Neural cell (in vitro differentiated cells): ENCODE data around the gene PCED1B. TPM values are rescaled to one million over a fixed set of nuclear protein-coding genes. Genes with fewer than 3 reads are reported as not detected.

Experiments used
- H2AFZ ChIP-seq: fragments of 200-600, 300-800 bp; sonication (generic), shearing (Covaris generic); 2 replicates; pipeline ENCODE4 v1.6.0; 2014; ENCODE audit warnings: low read depth, mild to moderate bottlenecking, antibody characterized with exemption, low read length, moderate library complexity
- H3F3A ChIP-seq: fragments of 200-600 bp; shearing (Covaris generic); 2 replicates; pipeline ENCODE4 v1.6.1; 2016; ENCODE audit warnings: mild to moderate bottlenecking, moderate library complexity, mixed read lengths, antibody characterized with exemption, low read length; ENCODE audit not compliant: insufficient read depth, poor library complexity, severe bottlenecking
- H3K27ac ChIP-seq: fragments of 200-600, 300-800 bp; sonication (generic), shearing (Covaris generic); 2 replicates; pipeline ENCODE4 v1.5.1; 2014; ENCODE audit warnings: mild to moderate bottlenecking, low read length, moderate library complexity
- H3K27me3 ChIP-seq: fragments of 300-800, 200-600 bp; sonication (generic), shearing (Covaris generic); 2 replicates; pipeline ENCODE4 v1.6.0; 2014; ENCODE audit warnings: mild to moderate bottlenecking, low read depth, low read length, moderate library complexity; ENCODE audit not compliant: insufficient read depth
- H3K36me3 ChIP-seq: fragments of 300-800, 200-600 bp; sonication (generic), shearing (Covaris generic); 2 replicates; pipeline ENCODE4 v1.5.1; 2014; ENCODE audit warnings: mild to moderate bottlenecking, antibody characterized with exemption, low read length, moderate library complexity; ENCODE audit not compliant: insufficient read depth
- H3K4me2 ChIP-seq: fragments of 300-800, 200-600 bp; sonication (generic), shearing (Covaris generic); 2 replicates; pipeline ENCODE4 v1.6.0; 2014; ENCODE audit warnings: mild to moderate bottlenecking, low read length
- H3K4me3 ChIP-seq: fragments of 300-800, 200-600 bp; sonication (generic), shearing (Covaris generic); 2 replicates; pipeline ENCODE4 v1.5.1; 2014; ENCODE audit warnings: mild to moderate bottlenecking, low read length, moderate library complexity
- H3K79me2 ChIP-seq: fragments of 200-600 bp; shearing (Covaris generic); replicated peaks from 2 replicates; pipeline ENCODE4 v1.6.0; 2014; ENCODE audit warnings: mild to moderate bottlenecking, low read length, moderate library complexity; ENCODE audit not compliant: insufficient read depth
- H3K9ac ChIP-seq: fragments of 300-800, 200-600 bp; sonication (generic), shearing (Covaris generic); 2 replicates; pipeline ENCODE4 v1.6.1; 2016; ENCODE audit warnings: mild to moderate bottlenecking, low read length, mixed read lengths
- H3K9me2 ChIP-seq: fragments of 200-600 bp; shearing (Covaris generic); 2 replicates; pipeline ENCODE4 v1.6.1; 2016; ENCODE audit warnings: mild to moderate bottlenecking, low read length, mixed read lengths; ENCODE audit not compliant: insufficient read depth
- H3K9me3 ChIP-seq: fragments of 200-600, 300-800 bp; sonication (generic), shearing (Covaris generic); 2 replicates; pipeline ENCODE4 v1.6.1; 2016; ENCODE audit warnings: mild to moderate bottlenecking, mixed run types, low read length, moderate library complexity, mixed read lengths
- H4K20me1 ChIP-seq: fragments of 200-600 bp; shearing (Covaris generic); 2 replicates; pipeline ENCODE4 v1.6.1; 2016; ENCODE audit warnings: mild to moderate bottlenecking, mixed run types; ENCODE audit not compliant: insufficient read depth
- EP300 ChIP-seq: fragments of 450-650 bp; conservative IDR thresholded peaks from 2 replicates; pipeline ENCODE4 v1.6.1; 2014; ENCODE audit warnings: antibody characterized with exemption, mild to moderate bottlenecking, moderate library complexity; ENCODE audit not compliant: poor library complexity, severe bottlenecking
- EZH2 ChIP-seq: fragments of 200-600, 300-800 bp; shearing (Covaris generic), sonication (generic); IDR thresholded peaks from 2 replicates; pipeline ENCODE4 v1.6.1; 2014; ENCODE audit warnings: antibody characterized with exemption, low read length, borderline replicate concordance, mild to moderate bottlenecking; ENCODE audit not compliant: insufficient read depth, poor library complexity, severe bottlenecking
- MXI1 ChIP-seq: fragments of 450-650 bp; conservative IDR thresholded peaks from 2 replicates; pipeline ENCODE4 v1.6.1; 2014; ENCODE audit warnings: antibody characterized with exemption, mild to moderate bottlenecking; ENCODE audit not compliant: poor library complexity, severe bottlenecking
- POLR2AphosphoS5 ChIP-seq: IDR thresholded peaks from 2 replicates; pipeline ENCODE4 v1.6.1; 2012
- RAD21 ChIP-seq: fragments of 450-650 bp; conservative IDR thresholded peaks from 2 replicates; pipeline ENCODE4 v1.6.1; 2014; ENCODE audit warnings: antibody characterized with exemption, mild to moderate bottlenecking, moderate library complexity
- SMC3 ChIP-seq: fragments of 450-650 bp; conservative IDR thresholded peaks from 2 replicates; pipeline ENCODE4 v1.6.1; 2014; ENCODE audit warnings: antibody characterized with exemption, mild to moderate bottlenecking, moderate library complexity; ENCODE audit not compliant: poor library complexity
- TAF1 ChIP-seq: IDR thresholded peaks from 2 replicates; pipeline ENCODE4 v1.6.1; 2012; ENCODE audit warnings: low read depth
- polyA plus RNA-seq: library from polyadenylated mRNA; depleted of rRNA; stranded (reverse); fragments of >200 nt; gene quantifications from 2 replicates; pipeline ENCODE4 v1.2.3, GENCODE V29; 2014
- TF ChIP-seq, protein P1 (sequence below): IDR thresholded peaks from 2 replicates; pipeline ENCODE4 v1.6.1; 2012; ENCODE audit warnings: borderline replicate concordance
- TF ChIP-seq, protein P2 (sequence below): fragments of 450-650 bp; IDR thresholded peaks from 2 replicates; pipeline ENCODE4 v1.5.1; 2014; ENCODE audit warnings: antibody characterized with exemption, mild to moderate bottlenecking, moderate library complexity; ENCODE audit not compliant: poor library complexity, severe bottlenecking

PCED1B gene
- polyA plus RNA-seq, 1 donor from 2014 or later: not detected

DNA sequence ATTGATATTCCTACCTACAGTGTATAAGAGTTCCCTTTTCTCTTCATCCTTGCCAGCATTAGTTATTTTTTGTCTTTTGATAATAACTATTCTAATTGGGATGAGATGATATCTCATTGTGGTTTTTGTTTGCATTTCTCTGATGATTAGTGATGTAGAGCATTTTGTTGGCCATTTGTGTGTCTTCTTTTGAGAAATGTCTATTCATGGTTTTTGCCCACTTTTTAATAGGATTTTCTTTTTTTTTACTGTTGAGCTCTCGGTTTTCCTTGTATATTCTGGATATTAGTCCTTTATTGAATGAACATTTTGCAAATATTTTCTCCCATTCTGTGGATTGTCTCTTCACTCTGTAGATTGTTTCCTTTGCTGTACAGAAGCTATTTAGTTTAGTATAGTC is 79.9 kb downstream of the PCED1B start:
- Histone ChIP-seq H3K4me2 (no peak overlapping the region), H3F3A (no peaks in the 10 kb centered on the region), H3K36me3 (no peaks in the 10 kb centered on the region), H3K79me2 (no peaks in the 10 kb centered on the region), H3K27me3 (no peaks in the 10 kb centered on the region), H3K9ac (no peak overlapping the region), H2AFZ (no peak overlapping the region), H3K9me2 (no peaks in the 10 kb centered on the region), H4K20me1 (no peaks in the 10 kb centered on the region), H3K9me3 (no peaks in the 10 kb centered on the region), H3K4me3 (no peak overlapping the region), H3K27ac (no peak overlapping the region)
- TF ChIP-seq EP300 (no peak), SMC3 (no peak), EZH2 (no peak), POLR2AphosphoS5 (no peak), MXI1 (no peak), RAD21 (no peak), TAF1 (no peak)
- TF ChIP-seq, protein P1, sequence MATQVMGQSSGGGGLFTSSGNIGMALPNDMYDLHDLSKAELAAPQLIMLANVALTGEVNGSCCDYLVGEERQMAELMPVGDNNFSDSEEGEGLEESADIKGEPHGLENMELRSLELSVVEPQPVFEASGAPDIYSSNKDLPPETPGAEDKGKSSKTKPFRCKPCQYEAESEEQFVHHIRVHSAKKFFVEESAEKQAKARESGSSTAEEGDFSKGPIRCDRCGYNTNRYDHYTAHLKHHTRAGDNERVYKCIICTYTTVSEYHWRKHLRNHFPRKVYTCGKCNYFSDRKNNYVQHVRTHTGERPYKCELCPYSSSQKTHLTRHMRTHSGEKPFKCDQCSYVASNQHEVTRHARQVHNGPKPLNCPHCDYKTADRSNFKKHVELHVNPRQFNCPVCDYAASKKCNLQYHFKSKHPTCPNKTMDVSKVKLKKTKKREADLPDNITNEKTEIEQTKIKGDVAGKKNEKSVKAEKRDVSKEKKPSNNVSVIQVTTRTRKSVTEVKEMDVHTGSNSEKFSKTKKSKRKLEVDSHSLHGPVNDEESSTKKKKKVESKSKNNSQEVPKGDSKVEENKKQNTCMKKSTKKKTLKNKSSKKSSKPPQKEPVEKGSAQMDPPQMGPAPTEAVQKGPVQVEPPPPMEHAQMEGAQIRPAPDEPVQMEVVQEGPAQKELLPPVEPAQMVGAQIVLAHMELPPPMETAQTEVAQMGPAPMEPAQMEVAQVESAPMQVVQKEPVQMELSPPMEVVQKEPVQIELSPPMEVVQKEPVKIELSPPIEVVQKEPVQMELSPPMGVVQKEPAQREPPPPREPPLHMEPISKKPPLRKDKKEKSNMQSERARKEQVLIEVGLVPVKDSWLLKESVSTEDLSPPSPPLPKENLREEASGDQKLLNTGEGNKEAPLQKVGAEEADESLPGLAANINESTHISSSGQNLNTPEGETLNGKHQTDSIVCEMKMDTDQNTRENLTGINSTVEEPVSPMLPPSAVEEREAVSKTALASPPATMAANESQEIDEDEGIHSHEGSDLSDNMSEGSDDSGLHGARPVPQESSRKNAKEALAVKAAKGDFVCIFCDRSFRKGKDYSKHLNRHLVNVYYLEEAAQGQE: no peak
- TF ChIP-seq, protein P2, sequence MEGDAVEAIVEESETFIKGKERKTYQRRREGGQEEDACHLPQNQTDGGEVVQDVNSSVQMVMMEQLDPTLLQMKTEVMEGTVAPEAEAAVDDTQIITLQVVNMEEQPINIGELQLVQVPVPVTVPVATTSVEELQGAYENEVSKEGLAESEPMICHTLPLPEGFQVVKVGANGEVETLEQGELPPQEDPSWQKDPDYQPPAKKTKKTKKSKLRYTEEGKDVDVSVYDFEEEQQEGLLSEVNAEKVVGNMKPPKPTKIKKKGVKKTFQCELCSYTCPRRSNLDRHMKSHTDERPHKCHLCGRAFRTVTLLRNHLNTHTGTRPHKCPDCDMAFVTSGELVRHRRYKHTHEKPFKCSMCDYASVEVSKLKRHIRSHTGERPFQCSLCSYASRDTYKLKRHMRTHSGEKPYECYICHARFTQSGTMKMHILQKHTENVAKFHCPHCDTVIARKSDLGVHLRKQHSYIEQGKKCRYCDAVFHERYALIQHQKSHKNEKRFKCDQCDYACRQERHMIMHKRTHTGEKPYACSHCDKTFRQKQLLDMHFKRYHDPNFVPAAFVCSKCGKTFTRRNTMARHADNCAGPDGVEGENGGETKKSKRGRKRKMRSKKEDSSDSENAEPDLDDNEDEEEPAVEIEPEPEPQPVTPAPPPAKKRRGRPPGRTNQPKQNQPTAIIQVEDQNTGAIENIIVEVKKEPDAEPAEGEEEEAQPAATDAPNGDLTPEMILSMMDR: no peak

DNA sequence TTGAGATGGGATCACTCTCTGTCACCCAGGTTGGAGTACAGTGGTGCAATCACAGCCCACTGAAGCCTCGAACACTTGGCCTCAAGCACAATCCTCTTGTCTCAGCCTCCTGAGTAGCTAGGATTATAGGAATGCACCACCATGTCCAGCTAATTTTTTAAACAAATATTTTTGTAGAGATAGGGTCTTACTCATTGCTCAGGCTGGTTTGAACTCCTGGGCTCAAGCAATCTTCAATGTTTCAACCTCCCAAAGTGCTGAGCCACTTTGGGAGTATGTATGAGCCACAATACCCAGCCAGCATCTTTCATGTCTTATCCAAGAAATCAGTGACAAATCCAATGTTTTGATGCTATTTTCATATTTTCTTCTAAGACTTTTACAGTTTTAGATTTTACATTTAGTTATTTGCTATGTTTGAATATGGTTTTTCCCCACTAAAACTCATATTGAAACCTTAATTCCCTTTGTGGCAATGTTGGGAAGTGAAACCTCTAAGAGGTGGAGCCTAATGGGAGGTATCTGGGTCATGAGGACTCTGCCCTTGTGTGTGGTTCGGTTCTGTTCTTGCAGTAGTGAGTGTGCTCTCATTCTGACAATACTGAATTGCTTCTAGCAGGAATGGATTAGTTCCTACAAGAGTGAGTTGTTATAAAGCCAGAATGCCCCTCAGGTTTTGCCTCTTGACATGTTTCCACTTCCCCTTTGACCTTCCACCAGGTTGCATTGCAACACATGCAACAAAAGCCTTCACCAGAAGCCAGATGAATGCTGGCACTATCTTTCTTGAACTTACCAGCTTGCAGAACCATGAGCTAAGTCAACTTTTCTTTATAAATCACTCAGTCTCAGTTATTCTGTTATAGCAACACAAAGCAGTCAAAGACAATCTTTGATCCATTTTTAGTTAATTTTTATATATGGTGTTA is 81.2 kb downstream of the PCED1B start:
- Histone ChIP-seq H3K4me2 (no peak overlapping the region), H3K9ac (no peak overlapping the region), H3K4me3 (no peak overlapping the region), H3K9me2 (no peaks in the 10 kb centered on the region), H3K27me3 (no peaks in the 10 kb centered on the region), H3K27ac (no peak overlapping the region), H3K79me2 (no peaks in the 10 kb centered on the region), H3K9me3 (no peaks in the 10 kb centered on the region), H4K20me1 (no peaks in the 10 kb centered on the region), H3F3A (no peaks in the 10 kb centered on the region), H2AFZ (no peak overlapping the region), H3K36me3 (no peaks in the 10 kb centered on the region)
- TF ChIP-seq EP300: no peak
- no peak for TF ChIP-seq MXI1
- no peak for TF ChIP-seq SMC3
- no peak for TF ChIP-seq EZH2
- no peak for TF ChIP-seq RAD21
- TF ChIP-seq POLR2AphosphoS5: no peak
- no peak for TF ChIP-seq TAF1
- TF ChIP-seq, protein P1: no peak
- TF ChIP-seq, protein P2: no peak
